ENCODE data around the gene NMT1.

NMT1 gene

GRCh38 chr17:45131616-45132319, 70.7 kb downstream of the NMT1 start:
- no peaks in the 10 kb centered on the region for H3K27me3 ChIP-seq (ENCODE audit: insufficient read depth, low read depth, severe bottlenecking)
- H3K36me3 ChIP-seq = no peaks in the 10 kb centered on the region; the same call in 1 of the 2 replicates
- H3K27ac ChIP-seq = peak overlapping the region; percentile 81
- H3K4me3 ChIP-seq (ENCODE audit: low read depth, low read length) = peak overlapping the region; percentile 75
- no peaks in the 10 kb centered on the region for H3K9me3 ChIP-seq (ENCODE audit: severe bottlenecking)
- peak; percentile 77 for DNase-seq
- TF ChIP-seq CTCF (IDR thresholded peaks at IDR 0.05; ENCODE audit: low read depth, low read length) = peak; percentile 85

DNA sequence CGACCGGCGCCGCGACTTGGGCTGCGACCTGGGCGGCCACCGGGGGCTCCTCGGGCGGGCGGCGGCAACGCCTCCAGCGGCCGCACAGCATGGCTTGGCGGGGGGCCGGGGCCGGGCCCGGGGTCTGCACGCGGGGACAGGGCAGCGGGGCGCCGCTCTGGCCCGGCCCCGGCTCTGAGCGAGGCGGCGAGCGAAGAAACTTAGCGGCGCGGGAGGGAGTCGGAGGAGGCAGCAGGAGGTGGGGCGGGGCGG, 71.1 kb downstream of the NMT1 start, which contains the start of gene PLCD3:
TSS of gene PLCD3 (minus strand) at position 196 of the 252 bp plus-strand sequence. CDS start at position 91, 105 bp downstream.
- H3K36me3 ChIP-seq = no peaks in the 10 kb centered on the region; the same call in 1 of the 2 replicates
- H3K27ac ChIP-seq = peak within 1 kb of the TSS; percentile 81
- no peak for TF ChIP-seq CTCF (IDR thresholded peaks at IDR 0.05; ENCODE audit: low read depth, low read length)
- H3K9me3 ChIP-seq (ENCODE audit: severe bottlenecking) = no peaks in the 10 kb centered on the region
- H3K27me3 ChIP-seq (ENCODE audit: insufficient read depth, low read depth, severe bottlenecking) = no peaks in the 10 kb centered on the region
- DNase-seq = no peak
- peak within 1 kb of the TSS; percentile 75 for H3K4me3 ChIP-seq (ENCODE audit: low read depth, low read length)

- DNase-seq = peak; percentile 93
- H3K4me3 ChIP-seq (ENCODE audit: low read depth, low read length) = peak overlapping the region; percentile 66
- peak overlapping the region; percentile 72 for H3K27ac ChIP-seq
- no peaks in the 10 kb centered on the region for H3K9me3 ChIP-seq (ENCODE audit: severe bottlenecking)
- TF ChIP-seq CTCF (IDR thresholded peaks at IDR 0.05; ENCODE audit: low read depth, low read length) = peak; percentile 99
- no peaks in the 10 kb centered on the region for H3K36me3 ChIP-seq
- H3K27me3 ChIP-seq (ENCODE audit: insufficient read depth, low read depth, severe bottlenecking) = no peaks in the 10 kb centered on the region
These were observed 71.7 kb downstream of the NMT1 start for GRCh38 chr17:45132572-45133463.

- no peaks in the 10 kb centered on the region for H3K27me3 ChIP-seq (ENCODE audit: insufficient read depth, low read depth, severe bottlenecking)
- H3K4me3 ChIP-seq (ENCODE audit: low read depth, low read length) = peak within 1 kb of the TSS; percentile 56
- H3K36me3 ChIP-seq = no peaks in the 10 kb centered on the region
- peak; percentile 98 for DNase-seq
- TF ChIP-seq CTCF (IDR thresholded peaks at IDR 0.05; ENCODE audit: low read depth, low read length) = peak; percentile 100
- H3K9me3 ChIP-seq (ENCODE audit: severe bottlenecking) = no peaks in the 10 kb centered on the region
- peak within 1 kb of the TSS; percentile 18; the same call in 1 of the 2 replicates for H3K27ac ChIP-seq
These were observed 74.3 kb downstream of the NMT1 start, which contains the start of gene ACBD4 for GRCh38 chr17:45135192-45135977. ACBD4 (plus strand) TSS chr17:45135687; CDS start chr17:45136145, 458 bp downstream.

- Histone ChIP-seq H3K9me3 (ENCODE audit: severe bottlenecking) (no peaks in the 10 kb centered on the region), H3K27me3 (ENCODE audit: insufficient read depth, low read depth, severe bottlenecking) (no peaks in the 10 kb centered on the region), H3K4me3 (ENCODE audit: low read depth, low read length) (peak overlapping the region; percentile 56), H3K27ac (peak overlapping the region; percentile 18; the same call in 1 of the 2 replicates), H3K36me3 (no peaks in the 10 kb centered on the region)
- TF ChIP-seq CTCF (IDR thresholded peaks at IDR 0.05; ENCODE audit: low read depth, low read length) = no peak
- no peak for DNase-seq
These were observed 75.1 kb downstream of the NMT1 start for GRCh38 chr17:45135978-45136791.

All from WERI-Rb-1 (cell line).